HepG2 (cell line): Measurements from ENCODE around the gene TOB1. TPM values are rescaled to one million over a fixed set of nuclear protein-coding genes. Genes with fewer than 3 reads are reported as not detected.

Experiments
- ELF3 ChIP-seq: IDR thresholded peaks from 2 replicates; pipeline ENCODE4 v1.6.1; 2016; ENCODE audit warnings: missing genetic modification reagents, missing compliant biosample characterization
- LCORL ChIP-seq, 2 experiments: fragments of 450-650 bp in 1 of 2; sonication (generic) in 1 of 2; formaldehyde crosslinking in 1 of 2; IDR thresholded peaks; 2 replicates each; pipeline versions ENCODE4 v1.5.0 to v1.6.1; 2017 to 2020; ENCODE audit warnings: antibody characterized with exemption in 1 of 2, missing genetic modification reagents in 1 of 2
- MAF1 ChIP-seq: sonication (generic); formaldehyde crosslinking; IDR thresholded peaks from 2 replicates; pipeline ENCODE4 v1.5.0; 2020; ENCODE audit warnings: missing genetic modification reagents, borderline replicate concordance
- MIER3 ChIP-seq: IDR thresholded peaks from 2 replicates; pipeline ENCODE4 v1.6.1; 2016; ENCODE audit warnings: missing compliant biosample characterization, borderline replicate concordance
- NCOR1 ChIP-seq: fragments of 200-600 bp; sonication (generic); IDR thresholded peaks from 2 replicates; pipeline ENCODE4 v1.7.0; 2017; ENCODE audit warnings: antibody characterized with exemption, low read length, borderline replicate concordance
- PHF20 ChIP-seq: sonication (generic); formaldehyde crosslinking; IDR thresholded peaks from 2 replicates; pipeline ENCODE4 v1.5.0; 2020; ENCODE audit warnings: mild to moderate bottlenecking, missing genetic modification reagents
- RCOR2 ChIP-seq: IDR thresholded peaks from 2 replicates; pipeline ENCODE4 v1.6.1; 2016; ENCODE audit warnings: missing biosample characterization, missing genetic modification reagents
- RFXAP ChIP-seq: sonication (generic); formaldehyde crosslinking; IDR thresholded peaks from 2 replicates; pipeline ENCODE4 v1.4.0; 2020; ENCODE audit warnings: missing genetic modification reagents, borderline replicate concordance
- ZBTB38 ChIP-seq: sonication (generic); formaldehyde crosslinking; IDR thresholded peaks from 2 replicates; pipeline ENCODE4 v1.5.1; 2020; ENCODE audit warnings: mild to moderate bottlenecking, missing genetic modification reagents
- ZMAT3 ChIP-seq: sonication (generic); formaldehyde crosslinking; conservative IDR thresholded peaks from 2 replicates; pipeline ENCODE4 v1.7.0; 2021; ENCODE audit warnings: missing genetic modification reagents
- ZNF12 ChIP-seq: sonication (generic); formaldehyde crosslinking; IDR thresholded peaks from 2 replicates; pipeline ENCODE4 v1.5.0; 2020; ENCODE audit warnings: missing genetic modification reagents
- ZSCAN29 ChIP-seq: sonication (generic); formaldehyde crosslinking; conservative IDR thresholded peaks from 2 replicates; pipeline ENCODE4 v1.4.0; 2020; ENCODE audit warnings: mild to moderate bottlenecking, missing genetic modification reagents
- polyA plus RNA-seq, 8 experiments: library from polyadenylated mRNA; depleted of rRNA in 3 of 8; stranded (reverse) in 7 of 8; unstranded in 1 of 8; fragments of >200 nt; fragmentation: Illumina TruSeq in 4 of 8; extraction: Trizol in 4 of 8; gene quantifications; 2 replicates each; pipeline versions ENCODE4 v1.2.1 to v1.2.3, GENCODE V29; 2011 to 2016; ENCODE audit warnings: low read depth in 4 of 8, missing spikeins in 1 of 8, mixed read lengths in 1 of 8; ENCODE audit not compliant: insufficient read depth in 1 of 8
- total RNA-seq, 5 experiments: library from RNA; depleted of rRNA; stranded (reverse); fragments of >200 nt; fragmentation: Illumina TruSeq; extraction: Trizol; gene quantifications; 2 replicates each; pipeline ENCODE4 v1.2.3, GENCODE V29; 2016; ENCODE audit warnings: low read depth in 1 of 5
- TF ChIP-seq, protein P1 (sequence below), 2 experiments: sonication (generic) in 1 of 2; formaldehyde crosslinking in 1 of 2; IDR thresholded peaks; 2 replicates each; pipeline versions ENCODE4 v1.4.0 to v1.6.1; 2016 to 2020; ENCODE audit warnings: borderline replicate concordance in 1 of 2, low read depth in 1 of 2, mild to moderate bottlenecking in 1 of 2, missing genetic modification reagents in 1 of 2
- TF ChIP-seq, protein P2 (sequence below): sonication (generic); formaldehyde crosslinking; IDR thresholded peaks from 2 replicates; pipeline ENCODE4 v1.5.1; 2020; ENCODE audit warnings: mild to moderate bottlenecking, missing genetic modification reagents
- TF ChIP-seq, protein P3 (sequence below): IDR thresholded peaks from 2 replicates; pipeline ENCODE4 v1.6.1; 2016
- TF ChIP-seq, protein P4 (sequence below): sonication (generic); formaldehyde crosslinking; IDR thresholded peaks from 2 replicates; pipeline ENCODE4 v1.8.0; 2022; ENCODE audit warnings: mild to moderate bottlenecking, missing genetic modification reagents; ENCODE audit not compliant: insufficient replicate concordance

TOB1 gene
- total and polyA plus RNA-seq, 2 of the 13 experiments (the other 11 are each of a cell fraction or from before 2014, with no cell fraction given): 21.9 to 57.7 TPM

GRCh38 chr17:50890675-50891516 lies 24.7 kb upstream of the TOB1 start (continued):
- TF ChIP-seq, protein P1, sequence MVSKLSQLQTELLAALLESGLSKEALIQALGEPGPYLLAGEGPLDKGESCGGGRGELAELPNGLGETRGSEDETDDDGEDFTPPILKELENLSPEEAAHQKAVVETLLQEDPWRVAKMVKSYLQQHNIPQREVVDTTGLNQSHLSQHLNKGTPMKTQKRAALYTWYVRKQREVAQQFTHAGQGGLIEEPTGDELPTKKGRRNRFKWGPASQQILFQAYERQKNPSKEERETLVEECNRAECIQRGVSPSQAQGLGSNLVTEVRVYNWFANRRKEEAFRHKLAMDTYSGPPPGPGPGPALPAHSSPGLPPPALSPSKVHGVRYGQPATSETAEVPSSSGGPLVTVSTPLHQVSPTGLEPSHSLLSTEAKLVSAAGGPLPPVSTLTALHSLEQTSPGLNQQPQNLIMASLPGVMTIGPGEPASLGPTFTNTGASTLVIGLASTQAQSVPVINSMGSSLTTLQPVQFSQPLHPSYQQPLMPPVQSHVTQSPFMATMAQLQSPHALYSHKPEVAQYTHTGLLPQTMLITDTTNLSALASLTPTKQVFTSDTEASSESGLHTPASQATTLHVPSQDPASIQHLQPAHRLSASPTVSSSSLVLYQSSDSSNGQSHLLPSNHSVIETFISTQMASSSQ (IDR thresholded peaks at IDR 0.05; ENCODE audit: low read depth): 0 out of 2 replicates have a peak, but pooled peaks have one; percentile 39
- TF ChIP-seq, protein P1 (CRISPR knock-in tag; IDR thresholded peaks at IDR 0.05; ENCODE audit: borderline replicate concordance): peak; percentile 71; the same call in 1 of the 2 replicates
- TF ChIP-seq RFXAP (CRISPR knock-in tag): peak; percentile 75; the same call in 1 of the 2 replicates
- peak; percentile 56; the same call in 1 of the 2 replicates for TF ChIP-seq ZBTB38
- peak; percentile 38; the same call in 1 of the 2 replicates for TF ChIP-seq MIER3 (CRISPR knock-in tag)
- TF ChIP-seq ELF3 (CRISPR knock-in tag): peak; percentile 78; the same call in 1 of the 2 replicates
- TF ChIP-seq MAF1: no peak
- TF ChIP-seq, protein P2, sequence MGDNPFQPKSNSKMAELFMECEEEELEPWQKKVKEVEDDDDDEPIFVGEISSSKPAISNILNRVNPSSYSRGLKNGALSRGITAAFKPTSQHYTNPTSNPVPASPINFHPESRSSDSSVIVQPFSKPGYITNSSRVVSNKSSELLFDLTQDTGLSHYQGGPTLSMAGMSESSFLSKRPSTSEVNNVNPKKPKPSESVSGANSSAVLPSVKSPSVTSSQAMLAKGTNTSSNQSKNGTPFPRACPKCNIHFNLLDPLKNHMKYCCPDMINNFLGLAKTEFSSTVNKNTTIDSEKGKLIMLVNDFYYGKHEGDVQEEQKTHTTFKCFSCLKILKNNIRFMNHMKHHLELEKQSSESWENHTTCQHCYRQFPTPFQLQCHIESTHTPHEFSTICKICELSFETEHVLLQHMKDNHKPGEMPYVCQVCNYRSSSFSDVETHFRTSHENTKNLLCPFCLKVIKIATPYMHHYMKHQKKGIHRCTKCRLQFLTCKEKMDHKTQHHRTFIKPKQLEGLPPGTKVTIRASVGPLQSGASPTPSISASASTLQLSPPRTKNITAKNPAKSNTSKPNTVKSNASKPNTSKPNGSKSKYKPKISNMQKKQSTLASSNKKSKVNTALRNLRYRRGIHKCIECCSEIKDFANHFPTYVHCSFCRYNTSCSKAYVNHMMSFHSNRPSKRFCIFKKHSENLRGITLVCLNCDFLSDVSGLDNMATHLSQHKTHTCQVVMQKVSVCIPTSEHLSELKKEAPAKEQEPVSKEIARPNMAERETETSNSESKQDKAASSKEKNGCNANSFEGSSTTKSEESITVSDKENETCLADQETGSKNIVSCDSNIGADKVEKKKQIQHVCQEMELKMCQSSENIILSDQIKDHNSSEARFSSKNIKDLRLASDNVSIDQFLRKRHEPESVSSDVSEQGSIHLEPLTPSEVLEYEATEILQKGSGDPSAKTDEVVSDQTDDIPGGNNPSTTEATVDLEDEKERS (CRISPR knock-in tag): no peak
- TF ChIP-seq, protein P3, sequence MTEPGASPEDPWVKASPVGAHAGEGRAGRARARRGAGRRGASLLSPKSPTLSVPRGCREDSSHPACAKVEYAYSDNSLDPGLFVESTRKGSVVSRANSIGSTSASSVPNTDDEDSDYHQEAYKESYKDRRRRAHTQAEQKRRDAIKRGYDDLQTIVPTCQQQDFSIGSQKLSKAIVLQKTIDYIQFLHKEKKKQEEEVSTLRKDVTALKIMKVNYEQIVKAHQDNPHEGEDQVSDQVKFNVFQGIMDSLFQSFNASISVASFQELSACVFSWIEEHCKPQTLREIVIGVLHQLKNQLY (CRISPR knock-in tag): peak; percentile 67
- TF ChIP-seq LCORL (IDR thresholded peaks at IDR 0.05): peak; percentile 94
- TF ChIP-seq LCORL (CRISPR knock-in tag; IDR thresholded peaks at IDR 0.05): peak; percentile 97
- TF ChIP-seq, protein P4, sequence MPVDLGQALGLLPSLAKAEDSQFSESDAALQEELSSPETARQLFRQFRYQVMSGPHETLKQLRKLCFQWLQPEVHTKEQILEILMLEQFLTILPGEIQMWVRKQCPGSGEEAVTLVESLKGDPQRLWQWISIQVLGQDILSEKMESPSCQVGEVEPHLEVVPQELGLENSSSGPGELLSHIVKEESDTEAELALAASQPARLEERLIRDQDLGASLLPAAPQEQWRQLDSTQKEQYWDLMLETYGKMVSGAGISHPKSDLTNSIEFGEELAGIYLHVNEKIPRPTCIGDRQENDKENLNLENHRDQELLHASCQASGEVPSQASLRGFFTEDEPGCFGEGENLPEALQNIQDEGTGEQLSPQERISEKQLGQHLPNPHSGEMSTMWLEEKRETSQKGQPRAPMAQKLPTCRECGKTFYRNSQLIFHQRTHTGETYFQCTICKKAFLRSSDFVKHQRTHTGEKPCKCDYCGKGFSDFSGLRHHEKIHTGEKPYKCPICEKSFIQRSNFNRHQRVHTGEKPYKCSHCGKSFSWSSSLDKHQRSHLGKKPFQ (CRISPR knock-in tag): peak; percentile 20
- TF ChIP-seq ZSCAN29 (CRISPR knock-in tag): peak; percentile 94
- TF ChIP-seq NCOR1: peak; percentile 74; the same call in 1 of the 2 replicates
- peak; percentile 62; the same call in 1 of the 2 replicates for TF ChIP-seq ZNF12 (CRISPR knock-in tag)
- peak; percentile 43; the same call in 1 of the 2 replicates for TF ChIP-seq PHF20
- TF ChIP-seq ZMAT3 (CRISPR knock-in tag): 0 out of 2 replicates have a peak, but pooled peaks have one; percentile 53
- peak; percentile 94 for TF ChIP-seq RCOR2 (CRISPR knock-in tag)
